GM12878 (cell line): Measurements from ENCODE around the gene SFSWAP. TPM values are rescaled to one million over a fixed set of nuclear protein-coding genes. Genes with fewer than 3 reads are reported as not detected.

Experiments
- ATAC-seq: fragments of 200-7000 bp; cut with Tn5 transposase; 3 replicates; pipeline ENCODE4 v1.9.1; 2020; ENCODE audit warnings: mild to moderate bottlenecking, moderate library complexity
- BruUV-seq: library from RNA; stranded (reverse); fragments of 400-500 nt; replicated peaks from 2 replicates; lab custom pipeline; 2021; lab: Mats Ljungman, UMichigan
- CTCF ChIA-PET: fragments of 300-600 bp; sonication (Branson Sonifier 250); formaldehyde crosslinking; extraction: SDS; loops from one replicate; lab custom pipeline; 2021; ENCODE audit warnings: inconsistent platforms; lab: Yijun Ruan, JAX
- POLR2A ChIA-PET: fragments of 350-600 bp; formaldehyde crosslinking; extraction: SDS; loops from one replicate; lab custom pipeline; 2021; ENCODE audit warnings: inconsistent platforms; lab: Charles Lee
- RAD21 ChIA-PET: fragments of 300-600 bp; sonication (Branson Sonifier 250); formaldehyde crosslinking; loops from one replicate; lab custom pipeline; 2023; ENCODE audit warnings: antibody characterized with exemption; ENCODE audit not compliant: unreplicated experiment; lab: Charles Lee
- SMC1A ChIA-PET: fragments of 300-600 bp; sonication (Branson Sonifier 250); formaldehyde crosslinking; loops from one replicate; lab custom pipeline; 2023; ENCODE audit not compliant: unreplicated experiment, uncharacterized antibody; lab: Charles Lee
- DNase-seq: peaks from one replicate; pipeline ENCODE4 v3.0.0-alpha.2; 2011; ENCODE audit warnings: low read depth, low spot score
- FAIRE-seq: peaks from 3 replicates; lab custom pipeline; 2011; peaks lifted over from hg19 to GRCh38; lab: Jason Lieb, UNC
- H2AFZ ChIP-seq: 2 replicates; pipeline ENCODE4 v1.6.0; 2011; ENCODE audit warnings: low read depth, low read length, control low read depth; ENCODE audit not compliant: control insufficient read depth
- H3K27ac ChIP-seq: 2 replicates; pipeline ENCODE4 v1.5.1; 2011; ENCODE audit warnings: control low read depth; ENCODE audit not compliant: control insufficient read depth, insufficient read depth
- H3K27me3 ChIP-seq, 2 experiments: replicated peaks in 1 of 2; 2 replicates each; pipeline versions ENCODE4 v1.6.0 to v1.6.1; 2011; ENCODE audit warnings: low read length in 1 of 2; ENCODE audit not compliant: control insufficient read depth in 2 of 2, insufficient read depth in 2 of 2
- H3K36me3 ChIP-seq, 2 experiments: 2 replicates each; pipeline ENCODE4 v1.5.1; 2011; ENCODE audit warnings: low read length in 1 of 2; ENCODE audit not compliant: control insufficient read depth in 2 of 2, insufficient read depth in 2 of 2
- H3K4me1 ChIP-seq: 2 replicates; pipeline ENCODE4 v1.6.1; 2011; ENCODE audit warnings: mild to moderate bottlenecking, low read length, moderate library complexity, mixed read lengths; ENCODE audit not compliant: control insufficient read depth, insufficient read depth
- H3K4me2 ChIP-seq: 2 replicates; pipeline ENCODE4 v1.6.0; 2011; ENCODE audit warnings: control low read depth; ENCODE audit not compliant: control insufficient read depth, insufficient read depth
- H3K4me3 ChIP-seq: fragments of 200-600 bp; sonication (generic); 2 replicates; pipeline ENCODE4 v1.5.1; 2016
- H3K79me2 ChIP-seq: 2 replicates; pipeline ENCODE4 v1.6.0; 2011; ENCODE audit warnings: low read length; ENCODE audit not compliant: control insufficient read depth, insufficient read depth
- H3K9ac ChIP-seq: 2 replicates; pipeline ENCODE4 v1.8.0; 2011; ENCODE audit warnings: low read length, control low read depth, mixed read lengths; ENCODE audit not compliant: control insufficient read depth, insufficient read depth
- H3K9me3 ChIP-seq: replicated peaks from 3 replicates; pipeline ENCODE4 v1.5.1; 2011; ENCODE audit warnings: mild to moderate bottlenecking, low read length; ENCODE audit not compliant: control insufficient read depth, insufficient read depth
- H4K20me1 ChIP-seq: 2 replicates; pipeline ENCODE4 v1.6.0; 2011; ENCODE audit not compliant: control insufficient read depth, insufficient read depth
- MXI1 ChIP-seq: fragments of 150-350 bp; IDR thresholded peaks from 2 replicates; pipeline ENCODE4 v1.6.1; 2011; ENCODE audit warnings: low read depth, mild to moderate bottlenecking, inconsistent platforms, low read length, improper control_type of control experiment
- MYB ChIP-seq: fragments of 150-350 bp; IDR thresholded peaks from 2 replicates; pipeline ENCODE4 v1.6.1; 2014; ENCODE audit warnings: mild to moderate bottlenecking, low read depth, low read length, borderline replicate concordance
- NR2C2 ChIP-seq: IDR thresholded peaks from 2 replicates; pipeline ENCODE4 v1.6.1; 2011; ENCODE audit warnings: borderline replicate concordance, low read depth; ENCODE audit not compliant: control insufficient read depth, insufficient read length
- SMAD1 ChIP-seq: fragments of 450-650 bp; IDR thresholded peaks from 2 replicates; pipeline ENCODE4 v1.6.1; 2018; ENCODE audit warnings: mild to moderate bottlenecking, low read depth; ENCODE audit not compliant: partially characterized antibody
- STAT1 ChIP-seq: fragments of 450-650 bp; conservative IDR thresholded peaks from 2 replicates; pipeline ENCODE4 v1.6.1; 2014; ENCODE audit warnings: antibody characterized with exemption, mild to moderate bottlenecking
- TBL1XR1 ChIP-seq: IDR thresholded peaks from 2 replicates; pipeline ENCODE4 v1.6.1; 2012; ENCODE audit warnings: low read depth, low read length, improper control_type of control experiment
- WGBS: methylation state at CpG from one replicate; pipeline ENCODE4 v1.1.6; 2016; ENCODE audit warnings: low lambda C conversion rate; ENCODE audit not compliant: insufficient replicate concordance, insufficient coverage; ENCODE audit errors: missing lambda C conversion rate; 5-methylcytosine and 5-hydroxymethylcytosine counted together
- in situ Hi-C: fragments of 300-500 bp; cut with MboI; formaldehyde crosslinking; loops from 9 replicates; pipeline ENCODE4 v1.14.3; 2018; ENCODE audit warnings: mixed read lengths
- intact Hi-C: fragments of 100-400 bp; cut with micrococcal nuclease; formaldehyde crosslinking; loops from one replicate; pipeline ENCODE4 v1.14.2; 2022; ENCODE audit not compliant: unreplicated experiment
- polyA plus RNA-seq, 11 experiments: library from polyadenylated mRNA; depleted of rRNA in 4 of 11; unstranded in 6 of 11; stranded (reverse) in 5 of 11; fragments of >200 nt; fragmentation: Nextera tagmentation in 4 of 11; fragmentation: Illumina TruSeq in 1 of 11; extraction: Ambion mirVana in 4 of 11; extraction: Trizol in 1 of 11; gene quantifications; 1 replicate in 1 of 11; 2 replicates in 10 of 11; pipeline versions ENCODE4 v1.2.1 to v1.2.3, GENCODE V29; 2011 to 2016; ENCODE audit warnings: inconsistent platforms in 2 of 11, missing spikeins in 2 of 11, low read depth in 1 of 11
- small RNA-seq: library from RNA; depleted of rRNA; stranded (forward); fragments of <200 nt; gene quantifications from one replicate; pipeline ENCODE3, GENCODE V24; 2014
- total RNA-seq, 4 experiments: library from RNA; depleted of rRNA in 3 of 4; stranded (reverse); fragments of >200 nt in 3 of 4; fragmentation: Illumina TruSeq in 1 of 4; extraction: Trizol in 1 of 4; gene quantifications; 2 replicates each; pipeline versions ENCODE4 v1.2.1 to v1.2.3, GENCODE V29; 2013 to 2021
- TF ChIP-seq, protein P1 (sequence below): fragments of 450-650 bp; conservative IDR thresholded peaks from 2 replicates; pipeline ENCODE4 v1.6.1; 2017; ENCODE audit warnings: mild to moderate bottlenecking, moderate library complexity

The SFSWAP gene
- total and polyA plus RNA-seq, 10 of the 15 experiments (the other 5 are each of a cell fraction or from before 2014, with no cell fraction given), result 1.8 to 48.6 (median 25.0) TPM

DNA sequence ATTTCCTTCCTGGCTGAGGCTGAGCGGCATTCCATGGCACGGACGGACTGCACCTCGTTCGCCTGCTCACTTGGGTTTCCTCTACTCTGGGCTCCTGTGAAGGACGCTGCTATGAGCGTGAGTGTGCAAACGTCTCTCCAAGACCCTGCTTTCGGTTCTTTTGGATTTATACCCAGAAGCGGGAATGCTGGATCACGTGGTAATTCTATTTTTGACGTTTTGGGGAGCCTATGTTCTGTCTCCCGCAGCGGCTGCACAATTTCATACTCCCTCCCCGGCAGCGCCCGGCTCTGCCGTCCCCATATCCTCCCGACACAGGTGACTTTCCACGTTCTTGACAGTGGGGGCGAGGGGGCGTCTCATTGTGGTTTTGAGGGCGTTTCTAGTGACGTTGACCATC, 137.9 kb downstream of the SFSWAP start:
- Histone ChIP-seq H3K9me3 (no peaks in the 10 kb centered on the region), H3K4me2 (no peak overlapping the region), H2AFZ (no peak overlapping the region), H3K27me3 (no peaks in the 10 kb centered on the region), H3K9ac (no peak overlapping the region), H3K79me2 (no peaks in the 10 kb centered on the region), H3K27ac (no peak overlapping the region), H3K4me1 (peaks cover 3% of the 10 kb centered on the region; the same call in 1 of the 2 replicates), H3K36me3 (no peaks in the 10 kb centered on the region), H4K20me1 (no peaks in the 10 kb centered on the region), H3K4me3 (no peak overlapping the region)
- ChIA-PET SMC1A (no interaction called here), POLR2A (no interaction called here), CTCF (no interaction called here), RAD21 (no interaction called here)
- TF ChIP-seq SMAD1 (no peak), TBL1XR1 (no peak), NR2C2 (no peak), MXI1 (no peak), STAT1 (no peak), MYB (no peak)
- TF ChIP-seq, protein P1, sequence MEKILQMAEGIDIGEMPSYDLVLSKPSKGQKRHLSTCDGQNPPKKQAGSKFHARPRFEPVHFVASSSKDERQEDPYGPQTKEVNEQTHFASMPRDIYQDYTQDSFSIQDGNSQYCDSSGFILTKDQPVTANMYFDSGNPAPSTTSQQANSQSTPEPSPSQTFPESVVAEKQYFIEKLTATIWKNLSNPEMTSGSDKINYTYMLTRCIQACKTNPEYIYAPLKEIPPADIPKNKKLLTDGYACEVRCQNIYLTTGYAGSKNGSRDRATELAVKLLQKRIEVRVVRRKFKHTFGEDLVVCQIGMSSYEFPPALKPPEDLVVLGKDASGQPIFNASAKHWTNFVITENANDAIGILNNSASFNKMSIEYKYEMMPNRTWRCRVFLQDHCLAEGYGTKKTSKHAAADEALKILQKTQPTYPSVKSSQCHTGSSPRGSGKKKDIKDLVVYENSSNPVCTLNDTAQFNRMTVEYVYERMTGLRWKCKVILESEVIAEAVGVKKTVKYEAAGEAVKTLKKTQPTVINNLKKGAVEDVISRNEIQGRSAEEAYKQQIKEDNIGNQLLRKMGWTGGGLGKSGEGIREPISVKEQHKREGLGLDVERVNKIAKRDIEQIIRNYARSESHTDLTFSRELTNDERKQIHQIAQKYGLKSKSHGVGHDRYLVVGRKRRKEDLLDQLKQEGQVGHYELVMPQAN, result no peak
- no peak for DNase-seq
- ATAC-seq, result no peak
- FAIRE-seq, result no peak
- in situ Hi-C loops (no loop called here), intact Hi-C loops (no loop called here)
- BruUV-seq, result no TSS peak
- 67% methylated on average over 23 of the region's 24 CpGs for WGBS

Small RNAs within 50 kb of the gene (small RNA-seq; reads per million reads assigned to genes)
- gene RNA5SP377 (not detected), gene RNA5SP378 (not detected), gene RNU6-1017P (not detected)

Other genes starting within 250 kb of the SFSWAP start
- gene MMP17, start 117.3 kb downstream of the SFSWAP start, total RNA-seq (2014; rRNA removed), result 0.28 TPM in 1 of 2 replicates, not detected in the other
- not detected in 2 replicates for gene MMP17, start 117.3 kb downstream of the SFSWAP start, total RNA-seq (2014; rRNA removed; fragmentation: Illumina TruSeq; extraction: Trizol)
- 0.43 TPM in 1 of 2 replicates, not detected in the other for gene MMP17, start 117.3 kb downstream of the SFSWAP start, total RNA-seq (2021)
- gene MMP17, start 117.3 kb downstream of the SFSWAP start, polyA plus RNA-seq (2011; rRNA removed), result 0.11 TPM in 1 of 2 replicates, not detected in the other
- gene MMP17, start 117.3 kb downstream of the SFSWAP start, polyA plus RNA-seq (2014; fragmentation: Illumina TruSeq; extraction: Trizol), result not detected in 2 replicates
- not detected for gene MMP17, start 117.3 kb downstream of the SFSWAP start, polyA plus RNA-seq (2014; fragmentation: Nextera tagmentation; extraction: Ambion mirVana)
- 0.23 and 0.84 TPM in 2 replicates for gene MMP17, start 117.3 kb downstream of the SFSWAP start, polyA plus RNA-seq (2014; rRNA removed)
- not detected for gene MMP17, start 117.3 kb downstream of the SFSWAP start, polyA plus RNA-seq (2016; fragmentation: Nextera tagmentation; extraction: Ambion mirVana)
- 1.9 and 2.0 TPM in 2 replicates for gene ULK1, start 183.5 kb downstream of the SFSWAP start, total RNA-seq (2014; rRNA removed)
- 1.2 and 1.8 TPM in 2 replicates for gene ULK1, start 183.5 kb downstream of the SFSWAP start, total RNA-seq (2014; rRNA removed; fragmentation: Illumina TruSeq; extraction: Trizol)
- 14.1 and 15.8 TPM in 2 replicates for gene ULK1, start 183.5 kb downstream of the SFSWAP start, total RNA-seq (2021)
- gene ULK1, start 183.5 kb downstream of the SFSWAP start, polyA plus RNA-seq (2011; rRNA removed), result 1.3 and 2.0 TPM in 2 replicates
- 0.57 and 1.7 TPM in 2 replicates for gene ULK1, start 183.5 kb downstream of the SFSWAP start, polyA plus RNA-seq (2014; fragmentation: Illumina TruSeq; extraction: Trizol)
- under 1 TPM; 0.13 to 0.55 TPM for gene ULK1, start 183.5 kb downstream of the SFSWAP start, polyA plus RNA-seq (2014; fragmentation: Nextera tagmentation; extraction: Ambion mirVana)
- gene ULK1, start 183.5 kb downstream of the SFSWAP start, polyA plus RNA-seq (2014; rRNA removed), result 7.7 and 9.4 TPM in 2 replicates
- gene ULK1, start 183.5 kb downstream of the SFSWAP start, polyA plus RNA-seq (2016; fragmentation: Nextera tagmentation; extraction: Ambion mirVana), result 1 to 10 TPM in 1 of 2 experiments, under 1 TPM in 1; 0.87 to 1.1 TPM
- 28.7 and 33.5 TPM in 2 replicates for gene PUS1, start 218.2 kb downstream of the SFSWAP start, total RNA-seq (2014; rRNA removed)
- gene PUS1, start 218.2 kb downstream of the SFSWAP start, total RNA-seq (2014; rRNA removed; fragmentation: Illumina TruSeq; extraction: Trizol), result 13.7 and 14.9 TPM in 2 replicates
- 66.4 and 74.2 TPM in 2 replicates for gene PUS1, start 218.2 kb downstream of the SFSWAP start, total RNA-seq (2021)
- 12.6 and 23.2 TPM in 2 replicates for gene PUS1, start 218.2 kb downstream of the SFSWAP start, polyA plus RNA-seq (2011; rRNA removed)
- 7.6 and 17.3 TPM in 2 replicates for gene PUS1, start 218.2 kb downstream of the SFSWAP start, polyA plus RNA-seq (2014; fragmentation: Illumina TruSeq; extraction: Trizol)
- 1 to 10 TPM; 1.3 to 5.5 TPM for gene PUS1, start 218.2 kb downstream of the SFSWAP start, polyA plus RNA-seq (2014; fragmentation: Nextera tagmentation; extraction: Ambion mirVana)
- 42.5 and 62.4 TPM in 2 replicates for gene PUS1, start 218.2 kb downstream of the SFSWAP start, polyA plus RNA-seq (2014; rRNA removed)
- gene PUS1, start 218.2 kb downstream of the SFSWAP start, polyA plus RNA-seq (2016; fragmentation: Nextera tagmentation; extraction: Ambion mirVana), result 10 to 100 TPM; 27.7 to 37.7 TPM
- gene EP400, start 238.9 kb downstream of the SFSWAP start, total RNA-seq (2014; rRNA removed), result 6.2 and 6.9 TPM in 2 replicates
- gene EP400, start 238.9 kb downstream of the SFSWAP start, total RNA-seq (2014; rRNA removed; fragmentation: Illumina TruSeq; extraction: Trizol), result 4.7 and 5.5 TPM in 2 replicates
- gene EP400, start 238.9 kb downstream of the SFSWAP start, total RNA-seq (2021), result 39.4 and 44.2 TPM in 2 replicates
- gene EP400, start 238.9 kb downstream of the SFSWAP start, polyA plus RNA-seq (2011; rRNA removed), result 3.8 and 4.1 TPM in 2 replicates
- gene EP400, start 238.9 kb downstream of the SFSWAP start, polyA plus RNA-seq (2014; fragmentation: Illumina TruSeq; extraction: Trizol), result 19.2 and 20.7 TPM in 2 replicates
- 1 to 10 TPM; 4.0 to 6.4 TPM for gene EP400, start 238.9 kb downstream of the SFSWAP start, polyA plus RNA-seq (2014; fragmentation: Nextera tagmentation; extraction: Ambion mirVana)
- 15.9 and 22.1 TPM in 2 replicates for gene EP400, start 238.9 kb downstream of the SFSWAP start, polyA plus RNA-seq (2014; rRNA removed)
- gene EP400, start 238.9 kb downstream of the SFSWAP start, polyA plus RNA-seq (2016; fragmentation: Nextera tagmentation; extraction: Ambion mirVana), result 10 to 100 TPM in 1 of 2 experiments, 1 to 10 TPM in 1; 9.8 to 11.7 TPM